GM04504 (cell line): ENCODE measurements around the gene NRXN3.

Experiments
- DNase-seq: peaks from one replicate; pipeline ENCODE4 v3.0.0-alpha.2; 2012; ENCODE audit warnings: low read depth

The NRXN3 gene

GRCh38 chr14:78173346-78174035 lies 3.3 kb downstream of the NRXN3 start:
- DNase-seq, result no peak

GRCh38 chr14:78175412-78175811 lies 5.2 kb downstream of the NRXN3 start:
- no peak for DNase-seq

- no peak for DNase-seq
Observed at GRCh38 chr14:78178071-78178470, 7.9 kb downstream of the NRXN3 start.

GRCh38 chr14:78178971-78179370 lies 8.8 kb downstream of the NRXN3 start:
- no peak for DNase-seq

- DNase-seq, result no peak
Observed at GRCh38 chr14:78181270-78181669, 11.1 kb downstream of the NRXN3 start.

GRCh38 chr14:78182722-78183121 lies 12.5 kb downstream of the NRXN3 start:
- DNase-seq, result no peak

GRCh38 chr14:78184157-78184556 lies 14.0 kb downstream of the NRXN3 start:
- no peak for DNase-seq

GRCh38 chr14:78186277-78186676 lies 16.1 kb downstream of the NRXN3 start:
- DNase-seq, result no peak

- no peak for DNase-seq
Observed at GRCh38 chr14:78188882-78189281, 18.7 kb downstream of the NRXN3 start.

GRCh38 chr14:78195431-78195830 lies 25.3 kb downstream of the NRXN3 start:
- DNase-seq, result no peak

GRCh38 chr14:78196323-78196722 lies 26.1 kb downstream of the NRXN3 start:
- no peak for DNase-seq

- DNase-seq, result no peak
Observed at GRCh38 chr14:78197051-78197450, 26.9 kb downstream of the NRXN3 start.

GRCh38 chr14:78202163-78202562 lies 32.0 kb downstream of the NRXN3 start:
- DNase-seq, result no peak

GRCh38 chr14:78202976-78203375 lies 32.8 kb downstream of the NRXN3 start:
- no peak for DNase-seq

GRCh38 chr14:78207414-78207813 lies 37.2 kb downstream of the NRXN3 start:
- no peak for DNase-seq

- no peak for DNase-seq
Observed at GRCh38 chr14:78220273-78220672, 50.1 kb downstream of the NRXN3 start.

- DNase-seq, result no peak
Observed at GRCh38 chr14:78222746-78223145, 52.6 kb downstream of the NRXN3 start.

- DNase-seq, result no peak
Observed at GRCh38 chr14:78227248-78228077, 57.3 kb downstream of the NRXN3 start.

- DNase-seq, result no peak
Observed at GRCh38 chr14:78228702-78229327, 58.6 kb downstream of the NRXN3 start.

GRCh38 chr14:78232231-78233000 lies 62.2 kb downstream of the NRXN3 start:
- no peak for DNase-seq

- DNase-seq, result no peak
Observed at GRCh38 chr14:78238141-78238540, 68.0 kb downstream of the NRXN3 start.

- DNase-seq, result no peak
Observed at GRCh38 chr14:78240567-78240966, 70.4 kb downstream of the NRXN3 start.
